NK-92 treated with Interleukin-12 subunit alpha and Interleukin-12 subunit beta, amount 100 ng/mL, for 24 hours (cell line): ENCODE results near the gene FRMD8.

Experiments
- DNase-seq: peaks from one replicate; lab custom pipeline; 2025; lab: John Stamatoyannopoulos, UW

Gene FRMD8

DNA sequence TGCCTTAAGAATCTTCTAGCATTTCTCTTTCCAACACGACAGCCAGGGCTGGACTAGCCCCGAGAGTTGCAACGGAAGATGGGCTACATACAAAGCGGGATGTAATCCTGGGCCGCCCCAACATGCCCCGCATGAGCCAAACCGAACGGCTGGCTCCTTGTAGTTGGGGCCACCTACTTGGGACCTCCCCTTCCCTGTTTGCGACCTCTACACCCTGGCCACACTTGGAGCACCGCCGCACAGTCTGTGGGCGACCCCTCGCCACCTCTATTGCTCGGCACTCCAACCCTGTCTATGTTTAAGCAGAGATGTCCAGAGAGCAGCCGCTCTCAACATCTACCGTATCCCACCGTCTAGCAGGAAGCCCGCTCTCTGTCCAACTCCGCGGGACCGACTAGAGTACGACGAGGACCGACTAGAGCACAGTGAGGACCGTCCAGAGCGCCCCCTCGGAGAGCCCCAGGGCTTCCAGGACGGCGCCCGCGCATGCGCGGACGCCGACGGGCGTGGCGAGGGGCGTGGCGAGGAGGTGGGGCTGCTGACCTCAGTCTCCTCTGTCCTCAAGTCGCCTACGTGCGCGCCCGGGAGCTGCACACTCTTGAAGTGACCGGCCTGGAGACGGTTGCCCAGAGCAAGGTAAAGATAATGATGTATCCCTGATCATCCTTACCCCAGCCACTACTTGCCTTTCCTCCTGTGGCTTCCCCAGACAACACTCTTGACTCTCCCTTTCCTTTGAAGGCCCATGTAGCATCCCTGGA lies 68.4 kb downstream of the FRMD8 start:
- peak; percentile 81 for DNase-seq

DNA sequence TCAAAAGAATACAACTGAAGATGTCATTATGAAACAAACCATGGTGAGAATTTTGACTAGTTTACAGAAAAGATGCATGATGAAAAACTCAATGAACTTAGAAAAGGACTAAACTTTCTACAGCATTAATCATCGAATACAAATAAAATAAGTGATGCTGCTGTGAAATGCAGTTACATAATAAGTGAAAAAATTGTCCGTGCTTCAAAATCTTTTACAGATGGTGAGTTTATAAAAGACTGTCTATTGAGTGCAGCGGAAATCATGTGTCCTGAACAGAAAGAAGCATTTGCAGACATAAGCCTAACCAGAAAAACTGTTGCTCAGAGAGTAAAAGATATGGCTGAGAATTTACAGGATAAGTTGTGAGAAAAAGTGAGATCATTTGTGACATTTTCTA lies 70.0 kb downstream of the FRMD8 start:
- no peak for DNase-seq

DNA sequence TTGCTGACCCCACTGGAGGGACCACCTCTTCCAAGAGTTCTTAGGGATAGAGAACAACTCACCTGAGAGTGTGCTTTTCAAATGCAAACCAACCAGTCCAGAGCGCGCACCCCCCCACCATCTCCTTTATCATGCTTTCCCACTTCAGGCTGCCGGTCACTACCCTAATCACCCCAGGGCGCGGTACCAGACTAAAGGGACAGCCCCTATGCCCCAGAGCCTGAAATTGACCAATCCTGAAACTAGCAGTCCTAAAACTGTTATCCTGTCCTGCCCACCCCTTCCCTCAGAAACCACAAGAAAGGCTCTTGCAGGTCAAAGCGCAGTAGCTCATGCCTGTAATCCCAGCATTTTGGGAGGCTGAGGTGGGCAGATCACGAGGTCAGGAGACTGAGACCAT lies 73.1 kb downstream of the FRMD8 start:
- no peak for DNase-seq
